HCT116 (cell line): ENCODE data around the gene SLC2A1.

Experiments
- CEBPB ChIP-seq: IDR thresholded peaks from 2 replicates; pipeline ENCODE4 v1.6.1; 2012; ENCODE audit warnings: low read depth
- CTCF ChIP-seq, 3 experiments: fragments of 200-600 bp in 1 of 3; sonication (generic) in 1 of 3; IDR thresholded peaks in 2 of 3; conservative IDR thresholded peaks in 1 of 3; 2 replicates each; pipeline ENCODE4 v1.5.1; 2012 to 2017; ENCODE audit warnings: low read depth in 2 of 3, low read length in 2 of 3, antibody characterized with exemption in 1 of 3, borderline replicate concordance in 1 of 3, control low read depth in 1 of 3, mild to moderate bottlenecking in 1 of 3, mixed read lengths in 1 of 3, mixed run types in 1 of 3, moderate library complexity in 1 of 3; ENCODE audit not compliant: insufficient read depth in 1 of 3
- POLR2A ChIP-seq: IDR thresholded peaks from 2 replicates; pipeline ENCODE4 v1.7.0; 2011; ENCODE audit warnings: borderline replicate concordance; ENCODE audit not compliant: insufficient read depth, insufficient read length; ENCODE audit errors: extremely low read depth
- POLR2AphosphoS5 ChIP-seq: IDR thresholded peaks from 2 replicates; pipeline ENCODE4 v1.6.1; 2011; ENCODE audit warnings: mild to moderate bottlenecking, low read depth, low read length, moderate library complexity
- RAD21 ChIP-seq: IDR thresholded peaks from 2 replicates; pipeline ENCODE4 v1.6.1; 2012; ENCODE audit warnings: low read depth, mild to moderate bottlenecking
- REST ChIP-seq: IDR thresholded peaks from 2 replicates; pipeline ENCODE4 v1.6.1; 2012; ENCODE audit warnings: low read depth
- YY1 ChIP-seq: IDR thresholded peaks from 2 replicates; pipeline ENCODE4 v1.6.1; 2011; ENCODE audit warnings: low read length, low read depth, moderate library complexity, mild to moderate bottlenecking; ENCODE audit not compliant: insufficient replicate concordance; ENCODE audit errors: extremely low read depth
- ZNF274 ChIP-seq: fragments of 200-500 bp; sonication (Bioruptor generic); IDR thresholded peaks from 2 replicates; pipeline ENCODE4 v1.6.1; 2014; ENCODE audit warnings: mild to moderate bottlenecking, low read depth, low read length, inconsistent platforms

- TF ChIP-seq POLR2A = no peak
- no peak for TF ChIP-seq YY1
- TF ChIP-seq POLR2AphosphoS5 = no peak
- no peak for TF ChIP-seq ZNF274
- no peak for TF ChIP-seq RAD21
- no peak for TF ChIP-seq CTCF (IDR thresholded peaks at IDR 0.05 in 2 of 3, conservative IDR thresholded peaks at IDR 0.05 in 1 of 3; ENCODE audit: borderline replicate concordance in 1 of 3, insufficient read depth in 1 of 3, low read depth in 2 of 3, low read length in 2 of 3)
- no peak for TF ChIP-seq REST
- no peak for TF ChIP-seq CEBPB
Observed at GRCh38 chr1:42956739-42957138, 1.9 kb downstream of the SLC2A1 start.
